HG02884 (cell line): ENCODE results near the gene BBC3.

Experiments
- ATAC-seq: cut with Tn5 transposase; IDR thresholded peaks from one replicate; pipeline ENCODE4 v1.9.1; 2021; ENCODE audit warnings: mild to moderate bottlenecking, moderate library complexity; ENCODE audit not compliant: unreplicated experiment

The BBC3 gene

DNA sequence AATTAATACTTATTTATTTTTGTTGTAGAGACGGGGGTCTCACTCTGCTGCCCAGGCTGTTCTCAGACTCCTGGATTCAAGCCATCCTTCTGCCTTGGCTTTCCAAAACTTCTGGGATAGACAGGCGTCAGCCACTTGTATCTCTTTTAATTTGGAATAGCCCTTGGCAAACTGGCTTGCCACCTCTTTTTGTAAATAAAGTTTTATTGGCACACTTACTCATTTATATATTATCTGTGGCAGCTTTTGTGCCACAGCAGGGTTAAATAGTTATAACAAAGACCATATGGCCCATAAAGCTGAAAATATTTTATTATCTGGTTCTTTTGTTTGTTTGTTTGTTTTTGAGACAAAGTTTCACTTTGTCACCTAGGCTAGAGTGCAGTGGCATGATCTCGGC is 30.5 kb downstream of the BBC3 start:
- ATAC-seq: no peak

- no peak for ATAC-seq
Observed at GRCh38 chr19:47197141-47197540, 33.9 kb downstream of the BBC3 start.

GRCh38 chr19:47195434-47195833 is 35.6 kb downstream of the BBC3 start:
- ATAC-seq: no peak

DNA sequence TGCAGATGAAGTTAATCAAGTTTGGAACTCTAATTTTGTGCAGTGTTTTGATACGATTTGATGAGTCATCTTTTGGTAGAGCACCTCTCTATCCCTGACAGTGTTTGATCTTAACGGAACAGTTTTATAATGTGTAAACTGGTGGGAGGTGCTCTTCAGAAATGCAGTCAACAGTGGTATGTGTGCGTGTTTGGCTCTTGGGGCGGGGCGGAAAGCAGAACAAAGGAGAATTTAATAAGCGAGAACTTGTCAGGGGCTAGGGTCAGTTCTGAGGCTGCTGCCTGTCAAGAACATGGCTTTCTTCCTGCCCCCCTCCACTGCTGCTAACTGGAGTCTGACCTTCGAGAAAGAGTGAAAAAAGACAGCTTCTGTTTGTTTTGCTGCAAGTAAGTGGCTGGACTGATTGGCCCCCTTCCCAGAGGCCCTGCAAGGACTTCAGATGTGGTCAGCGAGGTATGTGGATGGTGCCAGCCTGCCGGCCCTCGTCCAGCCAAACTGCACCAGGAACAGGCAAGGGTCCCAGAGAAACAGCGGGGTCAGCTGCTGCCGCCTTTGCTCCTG is 40.8 kb downstream of the BBC3 start:
- no peak for ATAC-seq

DNA sequence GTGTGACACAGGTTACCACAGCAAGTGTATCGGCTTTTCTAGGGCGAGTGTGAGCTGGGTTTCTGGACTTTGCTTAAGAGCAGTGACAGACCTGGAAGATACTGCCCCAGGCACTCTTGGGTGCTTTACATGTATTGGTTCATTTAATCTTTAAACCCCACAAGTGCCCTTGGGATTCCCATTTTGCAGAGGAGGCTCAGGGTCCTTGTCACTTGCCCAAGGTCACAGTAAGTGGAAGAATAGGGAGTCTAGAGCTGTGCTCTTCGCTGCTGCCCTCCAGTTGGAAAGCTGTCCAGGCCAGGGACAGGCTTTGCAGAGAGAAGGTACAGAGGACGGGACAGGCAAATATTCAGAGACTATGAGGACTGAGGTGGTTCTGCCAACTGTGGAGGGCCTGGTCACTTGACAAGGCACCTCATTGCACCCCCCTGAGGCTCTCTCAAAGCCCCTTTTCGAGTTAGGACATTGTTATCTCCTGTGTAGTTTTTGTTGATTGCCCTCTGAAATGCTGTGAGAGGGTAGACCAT is 42.4 kb downstream of the BBC3 start:
- no peak for ATAC-seq

GRCh38 chr19:47187797-47188196 is 43.2 kb downstream of the BBC3 start:
- no peak for ATAC-seq

DNA sequence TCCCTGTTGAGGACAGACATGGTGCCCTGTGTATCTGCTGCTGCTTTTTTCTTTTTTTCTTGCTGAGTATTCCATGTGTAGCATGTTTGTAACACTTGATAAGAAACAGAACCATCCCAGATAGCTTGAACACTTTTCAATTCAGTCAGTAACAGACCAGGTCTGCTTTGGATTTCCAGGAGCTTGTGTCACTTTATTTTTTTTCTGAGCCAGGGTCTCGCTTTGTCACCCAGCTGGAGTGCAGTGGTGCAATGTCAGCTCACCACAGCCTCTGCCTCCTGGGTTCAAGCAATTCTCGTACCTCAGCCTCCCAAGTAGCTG is 43.7 kb downstream of the BBC3 start:
- no peak for ATAC-seq

DNA sequence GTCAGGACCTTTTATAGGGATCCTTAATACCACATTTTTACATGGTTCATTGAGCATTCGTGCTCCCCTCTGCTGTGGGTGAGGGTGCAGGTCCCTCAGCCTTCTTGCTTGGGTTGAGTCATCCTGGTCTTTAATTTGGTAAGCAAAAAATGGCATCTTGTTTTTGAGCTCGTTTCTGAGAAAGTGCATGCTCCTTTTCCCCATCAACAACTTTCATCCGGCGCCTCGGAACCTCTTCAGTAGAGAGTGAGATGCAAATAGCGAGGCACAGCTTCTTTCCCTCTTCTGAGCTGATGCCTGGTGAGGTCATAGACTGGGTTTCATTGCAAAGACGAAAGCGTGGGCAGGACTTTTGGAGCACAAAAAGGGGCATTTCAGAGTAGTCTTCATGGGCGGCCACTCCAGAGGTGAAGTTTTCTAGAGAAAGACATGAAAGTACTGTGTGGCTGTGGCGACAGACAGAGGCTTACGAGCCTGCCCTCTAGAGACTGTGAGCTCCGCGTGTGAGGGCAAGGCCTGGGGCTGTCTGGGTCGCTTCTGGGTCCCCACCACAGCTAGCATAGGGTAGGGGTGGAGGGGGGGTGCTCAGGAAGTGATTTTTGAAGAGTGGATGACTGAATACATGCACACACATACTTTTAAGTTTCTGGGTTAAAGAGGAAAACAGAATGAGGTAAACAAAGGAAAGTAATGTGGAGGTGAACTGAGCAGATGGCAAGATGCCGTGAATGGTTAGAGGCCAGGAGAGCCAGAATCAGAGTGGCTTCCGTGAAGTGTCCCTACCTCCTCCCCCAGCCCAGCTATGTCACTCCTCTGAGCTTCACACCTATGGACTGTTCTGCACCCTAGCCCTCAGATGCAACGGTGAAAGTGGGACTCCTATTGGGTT is 44.3 kb downstream of the BBC3 start:
- ATAC-seq: no peak

DNA sequence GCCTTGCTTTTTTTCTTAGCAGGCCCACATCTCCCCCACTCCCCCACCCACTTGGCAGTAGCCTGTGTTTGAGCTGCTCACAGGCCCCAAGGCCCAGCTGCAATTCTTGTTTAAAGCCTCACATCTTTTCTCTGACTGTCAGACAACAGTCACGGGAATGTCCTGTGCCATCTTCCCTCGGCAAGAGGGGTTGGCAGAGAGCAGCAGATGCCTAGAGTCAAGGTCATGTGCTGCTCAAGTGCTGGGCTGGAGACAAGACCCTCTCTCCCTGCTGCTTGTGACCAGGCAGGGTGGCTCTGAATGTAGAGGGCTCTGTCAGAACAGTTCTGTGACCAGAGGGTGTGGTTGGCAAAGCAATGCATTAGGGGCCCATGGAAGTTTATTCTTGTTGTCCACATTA is 47.4 kb downstream of the BBC3 start:
- no peak for ATAC-seq

DNA sequence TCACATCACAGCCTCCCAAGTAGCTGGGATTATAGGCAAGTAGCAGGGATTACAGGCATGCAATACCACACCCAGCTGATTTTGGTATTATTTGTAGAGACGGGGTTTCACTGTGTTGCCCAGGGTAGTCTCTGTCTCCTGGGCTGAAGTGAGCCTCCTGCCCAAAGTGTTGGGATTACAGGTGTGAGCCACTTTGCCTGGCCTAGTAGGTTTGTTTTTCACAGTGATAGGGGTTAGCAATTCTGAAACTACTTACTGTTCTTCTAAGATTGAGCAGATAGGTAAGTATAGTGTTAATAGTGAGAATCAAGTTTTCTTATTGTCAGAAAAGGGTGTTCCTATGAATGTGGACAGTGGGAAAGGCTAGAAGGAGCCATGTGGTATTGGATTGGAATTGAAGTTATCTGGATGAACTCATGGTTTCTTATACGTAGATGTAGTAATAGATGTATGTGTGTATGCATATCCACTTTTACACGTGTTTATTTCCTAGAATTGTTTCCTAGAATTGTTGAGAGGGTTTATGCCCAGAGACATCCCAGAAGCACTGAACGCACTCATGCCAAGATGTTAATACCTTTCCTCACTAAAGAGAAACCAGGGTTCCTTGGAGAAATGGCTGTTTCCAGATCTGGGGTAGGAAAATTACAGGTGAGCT is 51.2 kb downstream of the BBC3 start:
- no peak for ATAC-seq

DNA sequence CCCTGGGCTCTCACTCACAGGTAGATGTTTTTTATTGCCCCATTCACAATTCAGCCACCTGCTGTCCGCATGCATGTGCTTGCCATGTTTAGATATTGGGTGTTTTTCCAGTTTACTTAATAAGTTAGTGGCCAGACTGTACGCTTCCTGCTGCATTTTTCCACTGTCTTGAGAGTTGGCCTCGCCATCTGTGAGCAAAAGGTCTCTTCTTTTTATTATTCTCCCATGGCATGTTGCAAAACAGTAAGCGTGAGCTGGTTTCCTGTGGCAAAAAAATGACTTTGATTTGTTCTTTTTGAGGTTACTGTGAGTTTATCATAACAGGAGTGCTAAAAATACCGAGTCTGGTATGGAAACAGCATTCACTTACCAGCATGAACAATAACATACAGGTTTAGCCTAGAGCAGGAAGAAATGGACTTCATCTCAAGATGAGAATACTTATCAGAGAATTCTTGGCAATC is 54.3 kb downstream of the BBC3 start:
- ATAC-seq: no peak

DNA sequence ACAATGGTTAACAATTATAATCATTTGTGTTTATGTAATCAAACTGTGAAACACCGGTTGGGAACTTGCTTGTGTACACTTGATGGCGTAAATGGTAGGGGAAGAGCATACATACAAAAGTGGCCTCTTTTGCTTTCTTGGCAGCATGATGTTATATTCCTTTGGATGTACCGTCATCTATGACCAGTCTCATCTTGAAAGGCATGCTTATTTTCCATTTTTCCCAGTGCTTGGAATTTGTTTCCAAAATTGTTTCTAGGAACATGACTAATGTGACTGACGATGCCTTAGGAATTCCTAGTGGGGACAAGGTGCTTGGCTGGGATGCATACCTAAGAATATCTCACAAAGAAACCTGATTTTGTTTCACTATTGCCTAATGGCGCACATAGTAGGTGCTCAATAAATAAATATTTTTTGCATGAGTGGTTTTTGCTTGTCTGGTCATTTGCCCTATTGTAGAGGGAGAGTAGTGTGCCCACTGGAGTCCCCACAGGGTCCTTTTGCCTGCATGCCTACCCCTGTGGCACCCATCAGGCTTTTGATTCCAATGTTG is 54.9 kb downstream of the BBC3 start:
- no peak for ATAC-seq

DNA sequence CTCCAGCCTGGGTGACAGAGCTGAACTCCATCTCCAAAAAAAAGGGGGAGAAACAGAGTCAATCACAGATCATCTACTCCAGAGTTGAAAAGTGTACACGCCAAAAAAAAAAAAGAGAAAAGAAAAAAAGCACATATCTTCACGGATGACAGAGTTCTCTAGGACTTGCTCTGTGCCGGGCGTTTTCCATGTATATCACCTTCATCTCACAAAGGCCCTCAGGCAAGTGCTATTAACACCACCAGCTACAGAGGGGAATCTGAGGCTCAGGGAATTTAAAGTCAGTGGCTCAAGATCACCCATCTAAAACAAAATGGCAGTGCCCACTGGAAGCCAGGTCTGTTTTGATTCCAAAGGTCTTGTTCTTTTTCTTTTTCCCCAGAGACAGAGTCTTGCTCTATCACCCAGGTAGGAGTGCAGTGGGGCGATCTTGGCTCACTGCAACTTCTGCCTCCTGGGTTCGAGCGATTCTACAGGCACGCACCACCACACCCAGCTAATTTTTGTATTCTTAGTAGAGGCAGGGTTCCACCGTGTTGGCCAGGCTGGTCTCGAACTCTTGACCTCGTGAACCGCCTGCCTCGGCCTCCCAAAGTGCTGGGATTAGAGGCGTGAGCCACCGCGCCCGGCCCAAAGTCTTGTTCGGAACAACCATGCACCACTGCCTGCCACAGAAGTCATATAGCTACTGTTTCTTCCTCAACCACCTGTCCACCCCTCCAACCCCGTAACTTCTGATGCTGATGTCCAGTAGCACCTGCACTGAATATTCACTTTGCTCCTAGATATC is 58.1 kb downstream of the BBC3 start:
- no peak for ATAC-seq
